Endothelial cell of coronary artery (primary cell): ENCODE results near the gene SPTLC2. TPM values are rescaled to one million over a fixed set of nuclear protein-coding genes. Genes with fewer than 3 reads are reported as not detected.

ENCODE experiments used
- total RNA-seq: library from RNA; depleted of rRNA; stranded (reverse); fragments of >200 nt; gene quantifications from 2 replicates; pipeline ENCODE4 v1.2.3, GENCODE V29; 2014

SPTLC2 gene
- total RNA-seq: 37.7 and 41.8 TPM in 2 replicates

DNA sequence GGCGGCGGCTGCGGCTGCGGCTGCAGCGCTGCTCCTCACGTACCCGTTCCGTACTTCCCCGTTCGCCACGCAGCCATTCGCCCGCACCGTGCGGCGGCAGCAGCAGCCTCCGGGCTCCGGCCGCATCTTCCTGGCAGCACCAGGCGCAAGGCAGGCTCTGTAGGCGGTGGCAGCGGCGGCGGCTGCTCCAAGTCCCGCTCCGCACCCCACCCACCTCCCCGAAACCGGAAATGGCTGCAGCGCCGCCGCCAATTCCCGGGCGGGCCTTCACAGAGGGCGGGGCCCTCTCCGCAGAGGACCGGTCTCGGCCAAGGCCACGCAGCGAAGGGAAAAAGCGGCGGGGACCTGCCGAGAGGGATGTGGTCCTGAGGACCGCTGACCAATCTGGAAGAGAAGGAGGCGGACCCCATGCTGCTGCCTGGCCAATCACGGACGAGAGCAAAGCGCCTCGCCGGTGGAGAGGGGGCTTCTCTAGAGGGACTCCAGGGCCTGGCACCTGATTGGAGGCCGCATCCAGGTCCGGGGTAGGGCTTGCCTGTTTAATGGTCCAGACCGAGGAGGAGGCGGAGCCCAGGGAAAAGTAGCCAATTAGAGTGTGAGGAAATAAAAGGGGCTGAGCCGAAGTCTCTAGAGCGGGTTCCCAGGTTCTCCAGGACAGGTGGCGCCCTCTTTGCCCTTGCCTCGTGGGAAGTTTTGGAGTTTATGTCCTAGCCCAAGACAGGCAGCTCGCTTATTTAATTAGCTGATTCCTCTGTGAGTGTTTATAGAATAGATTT lies at the start of gene SPTLC2:
Gene SPTLC2, minus strand, starts transcription at position 184 of the 776 bp plus-strand sequence. Its CDS starts 58 bp downstream, at position 126.

GRCh38 chr14:77498120-77498979 lies 118.1 kb downstream of the SPTLC2 start, which contains the start of gene ISM2:
Gene ISM2, minus strand, starts transcription at chr14:77498816. Its CDS starts 23 bp downstream, at chr14:77498793.

GRCh38 chr14:77457522-77458248 lies 158.8 kb downstream of the SPTLC2 start, which contains the start of the genes AHSA1 and VIPAS39:
Gene AHSA1, plus strand, starts transcription at chr14:77458093. Its CDS starts 97 bp downstream, at chr14:77458190.
Gene VIPAS39, minus strand, starts transcription at chr14:77457601. Its CDS starts 3,499 bp downstream, at chr14:77454102.

Other genes with a start within 250 kb of the SPTLC2 start
- 8.6 and 10.2 TPM in 2 replicates for gene TMED8, start 239.5 kb downstream of the SPTLC2 start, total RNA-seq
- 0.94 and 2.6 TPM in 2 replicates for gene SAMD15, start 239.3 kb downstream of the SPTLC2 start, total RNA-seq
- 0.09 TPM in 2 replicates for gene NOXRED1, start 193.1 kb downstream of the SPTLC2 start, total RNA-seq
- 27.8 and 31.0 TPM in 2 replicates for gene VIPAS39, start 159.0 kb downstream of the SPTLC2 start, total RNA-seq
- 139 and 151 TPM in 2 replicates for gene AHSA1, start 158.5 kb downstream of the SPTLC2 start, total RNA-seq
- under 0.01 and 0.09 TPM in 2 replicates for gene ISM2, start 117.8 kb downstream of the SPTLC2 start, total RNA-seq
- gene ALKBH1, start 91.4 kb upstream of the SPTLC2 start, total RNA-seq: 7.8 TPM in 2 replicates
- gene SLIRP, start 91.5 kb upstream of the SPTLC2 start, total RNA-seq: 168 and 234 TPM in 2 replicates
- 50.7 and 54.8 TPM in 2 replicates for gene SNW1, start 144.5 kb upstream of the SPTLC2 start, total RNA-seq
- 2.2 and 2.9 TPM in 2 replicates for gene ADCK1, start 183.5 kb upstream of the SPTLC2 start, total RNA-seq